B cell (primary cell): ENCODE measurements around the gene TMOD1. TPM values are rescaled to one million over a fixed set of nuclear protein-coding genes. Genes with fewer than 3 reads are reported as not detected.
"Not testable (repeated sequence)": the region's sequence is repeated elsewhere in the genome, so short reads cannot be mapped to it uniquely, and the experiment has no call there.

Experiments used
- ATAC-seq: fragments of 200-7000 bp; cut with Tn5 transposase; one replicate; pipeline ENCODE4 v1.10.0; 2021; ENCODE audit warnings: low read depth, mild to moderate bottlenecking, moderate number of reproducible peaks, moderate library complexity
- CTCF ChIA-PET: fragments of 350-600 bp; sonication (Branson Sonifier 250); formaldehyde crosslinking; loops from one replicate; lab custom pipeline; 2021; ENCODE audit warnings: antibody characterized with exemption, inconsistent platforms; lab: Charles Lee
- POLR2A ChIA-PET: fragments of 350-600 bp; sonication (Branson Sonifier 250); formaldehyde crosslinking; loops from one replicate; lab custom pipeline; 2021; ENCODE audit warnings: antibody characterized with exemption; lab: Charles Lee
- DNase-seq: peaks from one replicate; pipeline ENCODE4 v3.0.0; 2013
- H2AFZ ChIP-seq: 2 replicates; pipeline ENCODE4 v1.6.1; 2012; ENCODE audit warnings: mild to moderate bottlenecking, low read depth, low read length; ENCODE audit not compliant: insufficient read depth, poor library complexity, severe bottlenecking
- H3K27ac ChIP-seq, 2 donors: 1 replicate in 1 of 2; 2 replicates in 1 of 2; pipeline ENCODE4 v1.5.1; 2012 to 2013; ENCODE audit warnings: low read length in 2 of 2, mild to moderate bottlenecking in 2 of 2, moderate library complexity in 1 of 2
- H3K27me3 ChIP-seq, 4 experiments: fragments of 200-600 bp in 1 of 4; sonication (generic) in 1 of 4; replicated peaks in 1 of 4; 1 replicate in 2 of 4; 2 replicates in 2 of 4; pipeline versions ENCODE4 v1.6.1 to v1.7.0; 2013 to 2016; ENCODE audit warnings: low read length in 3 of 4, mild to moderate bottlenecking in 2 of 4, mixed read lengths in 1 of 4, moderate library complexity in 1 of 4; ENCODE audit not compliant: insufficient read depth in 4 of 4, control insufficient read depth in 3 of 4; ENCODE audit errors: control extremely low read depth in 1 of 4
- H3K36me3 ChIP-seq, 2 experiments: replicated peaks in 1 of 2; 1 replicate in 1 of 2; 2 replicates in 1 of 2; pipeline versions ENCODE4 v1.6.1 to v1.7.1; 2013; ENCODE audit warnings: low read length in 1 of 2; ENCODE audit not compliant: insufficient read depth in 2 of 2, control insufficient read depth in 1 of 2; ENCODE audit errors: control extremely low read depth in 1 of 2, extremely low read depth in 1 of 2
- H3K4me1 ChIP-seq, 2 donors: fragments of 200-600 bp in 1 of 2; sonication (generic) in 1 of 2; 1 replicate in 1 of 2; 2 replicates in 1 of 2; pipeline versions ENCODE4 v1.5.1 to v1.6.1; 2013 to 2017; ENCODE audit warnings: low read length in 2 of 2; ENCODE audit not compliant: control insufficient read depth in 2 of 2, insufficient read depth in 2 of 2
- H3K4me2 ChIP-seq: replicated peaks from 2 replicates; pipeline ENCODE3; 2012; ENCODE audit warnings: mild to moderate bottlenecking, low read depth, low read length; ENCODE audit not compliant: poor library complexity, severe bottlenecking
- H3K4me3 ChIP-seq, 5 experiments: fragments of 200-600 bp in 1 of 5; sonication (generic) in 1 of 5; 1 replicate in 3 of 5; 2 replicates in 2 of 5; pipeline versions ENCODE4 v1.5.1 to v1.7.0; 2011 to 2016; ENCODE audit warnings: low read length in 4 of 5, mild to moderate bottlenecking in 4 of 5, low read depth in 2 of 5, control low read depth in 1 of 5, moderate library complexity in 1 of 5; ENCODE audit not compliant: insufficient read depth in 1 of 5; ENCODE audit errors: control extremely low read depth in 1 of 5, extremely low read depth in 1 of 5
- H3K79me2 ChIP-seq: fragments of 200-600 bp; sonication (generic); one replicate; pipeline ENCODE4 v1.6.0; 2016; ENCODE audit warnings: low read length; ENCODE audit not compliant: control insufficient read depth, insufficient read depth
- H3K9ac ChIP-seq: fragments of 200-600 bp; sonication (generic); 2 replicates; pipeline ENCODE4 v1.6.1; 2017; ENCODE audit warnings: mild to moderate bottlenecking, low read length, moderate library complexity
- H3K9me3 ChIP-seq, 3 donors: one replicate each; pipeline versions ENCODE4 v1.6.1 to v1.7.1; 2013; ENCODE audit warnings: low read length in 2 of 3; ENCODE audit not compliant: control insufficient read depth in 2 of 3, insufficient read depth in 1 of 3; ENCODE audit errors: control extremely low read depth in 1 of 3
- H4K20me1 ChIP-seq: 2 replicates; pipeline ENCODE4 v1.6.0; 2012; ENCODE audit warnings: mild to moderate bottlenecking, low read length; ENCODE audit not compliant: insufficient read depth, control insufficient read depth, poor library complexity, severe bottlenecking
- H3K27ac Mint-ChIP-seq: one replicate; pipeline ENCODE4 v1.8.0; 2021; ENCODE audit warnings: mixed read lengths
- H3K27me3 Mint-ChIP-seq: one replicate; pipeline ENCODE4 v1.8.0; 2021; ENCODE audit warnings: mixed read lengths
- H3K4me1 Mint-ChIP-seq: one replicate; pipeline ENCODE4 v1.8.0; 2021; ENCODE audit warnings: mixed read lengths
- H3K4me3 Mint-ChIP-seq: one replicate; pipeline ENCODE4 v1.8.0; 2021; ENCODE audit warnings: mixed read lengths
- H3K9me3 Mint-ChIP-seq: one replicate; pipeline ENCODE4 v1.8.0; 2022; ENCODE audit warnings: mixed read lengths; ENCODE audit not compliant: insufficient read depth
- CTCF ChIP-seq: fragments of 200-600 bp; IDR thresholded peaks from one replicate; pipeline ENCODE4 v1.8.0; 2022; ENCODE audit warnings: antibody characterized with exemption, mild to moderate bottlenecking
- EZH2 ChIP-seq: IDR thresholded peaks from 2 replicates; pipeline ENCODE4 v1.6.1; 2012; ENCODE audit warnings: borderline replicate concordance, low read depth, mild to moderate bottlenecking, moderate library complexity, low read length; ENCODE audit not compliant: insufficient read depth, poor library complexity, severe bottlenecking
- WGBS: methylation state at CpG from one replicate; pipeline ENCODE4 v1.1.5; 2013; ENCODE audit warnings: missing lambda C conversion rate; ENCODE audit not compliant: insufficient coverage; 5-methylcytosine and 5-hydroxymethylcytosine counted together
- intact Hi-C: fragments of 100-400 bp; cut with micrococcal nuclease; formaldehyde crosslinking; loops from one replicate; pipeline ENCODE4 v1.10.0; 2022
- polyA minus RNA-seq: library from RNA; depleted of rRNA, polyadenylated mRNA; stranded (reverse); fragments of >200 nt; gene quantifications from 2 replicates; pipeline ENCODE4 v1.2.3, GENCODE V29; 2012
- polyA plus RNA-seq: library from polyadenylated mRNA; depleted of rRNA; stranded (reverse); fragments of >200 nt; gene quantifications from 2 replicates; pipeline ENCODE4 v1.2.3, GENCODE V29; 2012
- total RNA-seq, 2 donors: library from RNA; stranded (reverse); fragments of 120-200 nt in 1 of 2; gene quantifications; 1 replicate in 1 of 2; 2 replicates in 1 of 2; pipeline versions ENCODE4 v1.2.3 to v1.2.4, GENCODE V29; 2013 to 2022

TMOD1 gene
- total RNA-seq (1.9 and 2.5 TPM in 2 replicates), polyA plus RNA-seq (0.30 and 0.39 TPM in 2 replicates), polyA minus RNA-seq (0.43 and 1.9 TPM in 2 replicates)
- 3.6 TPM for total RNA-seq (2013)

DNA sequence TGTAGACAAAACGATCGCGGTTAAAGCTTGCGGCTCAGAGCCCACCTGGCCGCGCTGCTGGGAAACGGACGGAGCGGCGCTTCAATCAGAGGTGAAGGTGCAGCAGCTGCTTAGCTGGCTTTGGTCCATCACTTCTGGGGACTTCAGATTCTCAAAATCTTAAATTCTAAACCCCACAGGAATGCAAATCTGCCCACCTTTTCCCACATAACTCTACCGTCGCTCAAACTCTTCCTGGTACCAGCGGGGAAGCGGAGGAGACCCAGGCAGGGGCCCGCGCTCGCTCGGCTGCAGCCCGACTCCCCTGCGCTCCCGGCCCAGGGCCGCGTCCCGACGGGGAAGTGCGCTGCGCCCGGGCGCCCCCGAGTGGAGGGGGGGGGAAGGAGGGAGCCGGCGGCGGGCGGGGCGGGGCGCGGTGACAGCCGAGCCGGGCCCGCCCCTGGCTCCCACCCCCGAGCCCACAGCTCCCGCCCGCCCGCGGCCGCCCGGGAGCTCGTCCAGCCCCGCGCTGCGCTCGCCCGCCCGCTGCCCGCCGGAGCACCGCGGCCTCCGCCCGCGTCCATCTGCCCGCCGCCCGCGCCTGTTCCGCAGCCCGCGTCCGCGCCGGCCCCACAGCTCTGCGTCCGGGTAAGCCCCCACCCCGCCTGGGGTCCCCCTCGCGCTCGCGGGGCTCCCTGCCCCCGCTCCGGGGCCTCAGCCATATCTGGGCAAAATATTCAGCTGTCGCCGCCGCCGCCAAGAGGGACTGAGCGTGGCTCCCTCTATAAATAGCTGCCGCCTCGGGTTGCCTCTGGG lies at the start of gene TMOD1:
TSS of gene TMOD1 (plus strand) at position 490 of the 795 bp plus-strand sequence. CDS start 22,523 bp downstream, outside the sequence.
- H3K27ac Mint-ChIP-seq, result no peak within 1 kb of the TSS
- H3K27ac ChIP-seq, result no peak within 1 kb of the TSS

DNA sequence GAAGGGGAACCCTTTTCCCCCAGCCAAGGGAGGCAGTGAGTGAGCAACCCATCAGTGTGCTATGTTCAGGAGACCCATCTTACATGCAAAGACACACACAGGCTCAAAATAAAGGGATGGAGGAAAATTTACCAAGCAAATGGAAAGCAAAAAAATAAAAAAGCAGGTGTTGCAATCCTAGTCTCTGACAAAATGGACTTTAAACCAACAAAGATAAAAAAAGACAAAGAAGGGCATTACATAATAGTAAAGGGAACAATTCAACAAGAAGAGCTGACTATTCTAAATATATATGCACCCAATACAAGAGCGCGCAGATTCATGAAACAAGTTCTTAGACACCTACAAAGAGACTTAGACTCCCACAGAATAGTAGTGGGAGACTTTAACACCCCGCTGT lies 47.9 kb upstream of the TMOD1 start:
- H3K4me3 ChIP-seq, DNase-seq, H3K27me3 ChIP-seq, H3K79me2 ChIP-seq, H3K27ac ChIP-seq, H3K9me3 Mint-ChIP-seq, H3K27ac Mint-ChIP-seq, H3K4me1 Mint-ChIP-seq, POLR2A ChIA-PET, H2AFZ ChIP-seq, CTCF ChIA-PET, H4K20me1 ChIP-seq, H3K27me3 Mint-ChIP-seq, H3K4me3 Mint-ChIP-seq, H3K9me3 ChIP-seq, H3K4me1 ChIP-seq, intact Hi-C loops, ATAC-seq, H3K9ac ChIP-seq, H3K4me2 ChIP-seq: not testable (repeated sequence)
- H3K36me3 ChIP-seq, result peaks cover 0 to 15% of the 10 kb centered on the region in 2 experiments
- WGBS, result 100% methylated on average over 1 of the region's 3 CpGs

More for the DNA sequence above, at the start of gene TMOD1:
- Histone ChIP-seq H3K9me3 (peaks cover 0 to 7% (median 0%) of the 10 kb centered on the region in 3 donors), H3K4me2 (peak within 1 kb of the TSS; percentile 94), H3K9ac (peak within 1 kb of the TSS; percentile 60), H3K4me3 (peak within 1 kb of the TSS in 3 of 5 experiments; percentile 45 to 60 (median 55)), H4K20me1 (no peaks in the 10 kb centered on the region), H3K4me1 (peaks cover 16 to 20% of the 10 kb centered on the region in 2 donors), H2AFZ (peak within 1 kb of the TSS; percentile 58), H3K27me3 (peaks cover 0 to 48% (median 24%) of the 10 kb centered on the region in 4 experiments), H3K36me3 (peaks cover 0 to 6% of the 10 kb centered on the region in 2 experiments), H3K79me2 (no peaks in the 10 kb centered on the region)
- TF ChIP-seq EZH2 (no peak), CTCF (no peak)
- CTCF ChIA-PET, result interaction anchor here (0.6 to 2.0 kb wide), 9 partner anchors 12 to 644 kb away, joined by 3 to 5 read pairs (median 3); no protein-coding TSS in a partner anchor
- Mint-ChIP-seq H3K4me3 (peak within 1 kb of the TSS; percentile 89), H3K4me1 (peaks cover 21% of the 10 kb centered on the region), H3K9me3 (no peaks in the 10 kb centered on the region), H3K27me3 (peaks cover 37% of the 10 kb centered on the region)
- under 1% methylated on average over 78 of the region's 87 CpGs for WGBS
- ATAC-seq (peak; percentile 87), DNase-seq (peak; percentile 66)
- POLR2A ChIA-PET, result no interaction called here
- intact Hi-C loops, result loop anchor here (2.0 kb wide), 1 partner anchor 89 kb away; the partner anchor contains the start of gene TDRD7

- H3K4me1 Mint-ChIP-seq, H3K4me1 ChIP-seq, H3K9me3 Mint-ChIP-seq, H4K20me1 ChIP-seq, H3K27me3 ChIP-seq, H3K4me3 ChIP-seq, H3K4me2 ChIP-seq, H2AFZ ChIP-seq, H3K79me2 ChIP-seq, intact Hi-C loops, CTCF ChIA-PET, H3K9me3 ChIP-seq, POLR2A ChIA-PET, H3K9ac ChIP-seq, H3K27ac Mint-ChIP-seq, DNase-seq, H3K36me3 ChIP-seq, H3K4me3 Mint-ChIP-seq, H3K27ac ChIP-seq, H3K27me3 Mint-ChIP-seq, ATAC-seq: not testable (repeated sequence)
Observed at GRCh38 chr9:97456841-97457240, 44.6 kb upstream of the TMOD1 start.
